A673 (cell line): Measurements from ENCODE around the gene LGI1. TPM values are rescaled to one million over a fixed set of nuclear protein-coding genes. Genes with fewer than 3 reads are reported as not detected.
A peak's percentile ranks its signal among the peaks of the same experiment; 100 is the strongest.

ENCODE experiments used
- BruUV-seq: library from RNA; stranded (reverse); fragments of 400-500 nt; replicated peaks from 2 replicates; lab custom pipeline; 2021; lab: Mats Ljungman, UMichigan
- CTCF ChIA-PET: fragments of 300-600 bp; sonication (Branson Sonifier 250); formaldehyde crosslinking; loops from one replicate; lab custom pipeline; 2022; ENCODE audit warnings: antibody characterized with exemption; lab: Charles Lee
- POLR2A ChIA-PET: fragments of 300-600 bp; sonication (Branson Sonifier 250); formaldehyde crosslinking; loops from one replicate; lab custom pipeline; 2022; ENCODE audit warnings: antibody characterized with exemption; ENCODE audit not compliant: low non-redundant PET; lab: Charles Lee
- DNase-seq: peaks from one replicate; pipeline ENCODE4 v3.0.0-alpha.2; 2015; ENCODE audit warnings: low spot score
- H3K27ac ChIP-seq: fragments of 200-600 bp; sonication (generic); 2 replicates; pipeline ENCODE4 v1.5.1; 2016; ENCODE audit warnings: mixed run types, low read depth, mild to moderate bottlenecking, mixed read lengths, antibody characterized with exemption, low read length; ENCODE audit not compliant: poor library complexity, severe bottlenecking
- H3K27me3 ChIP-seq: fragments of 200-600 bp; sonication (generic); replicated peaks from 2 replicates; pipeline ENCODE4 v1.6.1; 2017; ENCODE audit warnings: mixed run types, low read depth, mild to moderate bottlenecking, mixed read lengths, antibody characterized with exemption, low read length; ENCODE audit not compliant: insufficient read depth, poor library complexity
- H3K36me3 ChIP-seq: fragments of 200-600 bp; sonication (generic); 2 replicates; pipeline ENCODE4 v1.6.1; 2016; ENCODE audit warnings: mixed run types, mild to moderate bottlenecking, mixed read lengths, antibody characterized with exemption, low read length; ENCODE audit not compliant: insufficient read depth, poor library complexity, severe bottlenecking
- H3K4me1 ChIP-seq: fragments of 200-600 bp; sonication (generic); 2 replicates; pipeline ENCODE4 v1.6.1; 2017; ENCODE audit warnings: mixed run types, mild to moderate bottlenecking, mixed read lengths, antibody characterized with exemption, low read length; ENCODE audit not compliant: insufficient read depth, poor library complexity, severe bottlenecking
- H3K4me3 ChIP-seq: fragments of 200-600 bp; sonication (generic); 2 replicates; pipeline ENCODE4 v1.5.1; 2016; ENCODE audit warnings: low read depth, mixed run types, mild to moderate bottlenecking, mixed read lengths, low read length; ENCODE audit not compliant: poor library complexity, severe bottlenecking
- H3K9me3 ChIP-seq: fragments of 200-600 bp; sonication (generic); 2 replicates; pipeline ENCODE4 v1.6.1; 2016; ENCODE audit warnings: mixed run types, low read depth, mild to moderate bottlenecking, mixed read lengths, antibody characterized with exemption, low read length; ENCODE audit not compliant: poor library complexity, severe bottlenecking
- CTCF ChIP-seq: fragments of 300-800, 200-600 bp; sonication (generic); conservative IDR thresholded peaks from 2 replicates; pipeline ENCODE4 v1.5.1; 2017; ENCODE audit warnings: low read depth, mild to moderate bottlenecking, antibody characterized with exemption, low read length, moderate library complexity, mixed read lengths
- EZH2 ChIP-seq: fragments of 200-600 bp; sonication (generic); IDR thresholded peaks from 2 replicates; pipeline ENCODE4 v1.6.1; 2017; ENCODE audit warnings: borderline replicate concordance, low read depth, mild to moderate bottlenecking, mixed read lengths, antibody characterized with exemption, low read length; ENCODE audit not compliant: poor library complexity, severe bottlenecking
- intact Hi-C: fragments of 100-400 bp; cut with micrococcal nuclease; formaldehyde crosslinking; loops from one replicate; pipeline ENCODE4 v1.10.0; 2022; ENCODE audit not compliant: unreplicated experiment
- total RNA-seq: library from RNA; stranded (reverse); gene quantifications from 2 replicates; pipeline ENCODE4 v1.2.3, GENCODE V29; 2021

LGI1 gene
- total RNA-seq, 1 experiment from 2014 or later: not detected

- DNase-seq: no peak
- no peak overlapping the region for H3K4me3 ChIP-seq
- BruUV-seq: no TSS peak
- H3K9me3 ChIP-seq: no peaks in the 10 kb centered on the region
- intact Hi-C loops: no loop called here
- POLR2A ChIA-PET: no interaction called here
- CTCF ChIA-PET: no interaction called here
- no peaks in the 10 kb centered on the region for H3K36me3 ChIP-seq
- H3K4me1 ChIP-seq: no peaks in the 10 kb centered on the region
- no peak overlapping the region for H3K27ac ChIP-seq
- peaks cover 27% of the 10 kb centered on the region for H3K27me3 ChIP-seq
- TF ChIP-seq EZH2: no peak
- no peak for TF ChIP-seq CTCF
Observed at GRCh38 chr10:93742633-93743349, 14.9 kb upstream of the LGI1 start.

- no peak overlapping the region for H3K4me3 ChIP-seq
- ChIA-PET POLR2A (interaction anchor here (0.6 kb wide), 1 partner anchor 84 kb away, joined by 5 read pairs; no protein-coding TSS in a partner anchor), CTCF (interaction anchor here (2.3 kb wide), 1 partner anchor 70 kb away, joined by 15 read pairs; no protein-coding TSS in a partner anchor)
- no peak overlapping the region for H3K27ac ChIP-seq
- H3K27me3 ChIP-seq: peaks cover 9% of the 10 kb centered on the region
- DNase-seq: peak; percentile 37
- intact Hi-C loops: loop anchor here (5.0 kb wide), 1 partner anchor 72 kb away; no protein-coding TSS in a partner anchor
- no peaks in the 10 kb centered on the region for H3K4me1 ChIP-seq
- no peaks in the 10 kb centered on the region for H3K9me3 ChIP-seq
- no TSS peak for BruUV-seq
- H3K36me3 ChIP-seq: no peaks in the 10 kb centered on the region
- TF ChIP-seq EZH2: no peak
- peak; percentile 62 for TF ChIP-seq CTCF
Observed at GRCh38 chr10:93745408-93746065, 12.2 kb upstream of the LGI1 start.

GRCh38 chr10:93746844-93747284, 10.9 kb upstream of the LGI1 start:
- TF ChIP-seq EZH2 (no peak), CTCF (no peak)
- no peak overlapping the region for H3K4me3 ChIP-seq
- no peaks in the 10 kb centered on the region for H3K36me3 ChIP-seq
- intact Hi-C loops: loop anchor here (5.0 kb wide), 1 partner anchor 70 kb away; no protein-coding TSS in a partner anchor
- H3K9me3 ChIP-seq: no peaks in the 10 kb centered on the region
- no peak overlapping the region for H3K27ac ChIP-seq
- ChIA-PET CTCF (interaction anchor here (0.6 kb wide), 1 partner anchor 69 kb away, joined by 3 read pairs; no protein-coding TSS in a partner anchor), POLR2A (no interaction called here)
- no peaks in the 10 kb centered on the region for H3K4me1 ChIP-seq
- BruUV-seq: no TSS peak
- H3K27me3 ChIP-seq: peaks cover 5% of the 10 kb centered on the region
- no peak for DNase-seq
